ENCODE results near the gene CD72. TPM values are rescaled to one million over a fixed set of nuclear protein-coding genes. Genes with fewer than 3 reads are reported as not detected.
"Not testable (repeated sequence)": the region's sequence is repeated elsewhere in the genome, so short reads cannot be mapped to it uniquely, and the experiment has no call there.

CD72 gene
- polyA plus RNA-seq, 2 donors = 0.26 to 0.29 TPM

DNA sequence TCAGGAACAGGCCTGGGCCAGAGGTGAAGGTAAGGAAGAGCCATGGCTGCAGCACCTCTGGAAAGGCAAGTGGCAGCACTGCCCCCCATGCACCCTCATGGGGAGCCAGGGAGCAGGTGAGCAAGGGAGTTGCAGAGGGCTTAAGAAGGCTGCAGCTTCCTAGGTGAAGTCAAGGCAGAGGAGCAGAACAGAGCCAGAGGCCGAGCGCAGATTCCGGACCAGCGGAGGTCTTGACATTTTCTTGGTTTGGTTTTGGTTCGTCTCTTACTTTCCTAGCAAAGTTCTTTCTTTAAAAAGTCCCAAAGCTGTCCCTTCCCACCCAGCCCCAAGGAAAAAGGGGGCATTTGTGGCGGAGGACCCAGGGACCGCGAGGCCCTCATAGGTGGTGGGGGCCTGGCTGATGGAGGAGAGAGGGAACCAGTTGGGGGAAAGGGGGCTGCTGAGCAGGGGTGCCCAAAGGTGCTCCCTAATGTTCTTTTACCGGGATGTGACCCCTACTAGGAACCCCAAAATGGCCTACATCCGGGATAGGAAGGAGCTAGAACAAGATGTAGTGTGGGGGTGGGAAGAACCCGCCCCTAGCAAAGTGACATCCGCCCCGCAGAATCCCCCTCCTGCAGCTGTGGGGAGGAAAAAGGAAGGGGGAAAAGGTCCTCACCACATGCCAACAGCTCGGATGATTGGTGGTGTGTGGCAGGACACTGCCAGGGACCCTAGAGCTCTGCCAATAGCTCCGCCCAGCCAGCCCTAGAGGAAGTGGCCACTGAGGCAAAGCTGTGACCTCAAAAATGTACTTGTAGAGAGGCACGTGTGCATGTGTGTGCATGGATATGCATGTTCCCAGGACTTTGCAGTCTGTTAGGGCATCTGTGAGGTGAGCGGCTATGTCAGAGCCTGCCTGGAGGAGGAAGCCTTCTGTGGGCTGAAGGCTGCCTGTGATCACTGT, 914 bp upstream of the CD72 start:
- 85 to 86% methylated on average over 17 of the region's 17 CpGs for WGBS, 2 donors
- Histone ChIP-seq H3K4me1 (ENCODE audit: control insufficient read depth in 2 of 2, insufficient read depth in 2 of 2, low read length in 1 of 2) (peaks cover 0 to 6% of the 10 kb centered on the region in 2 donors), H3K9me3 (ENCODE audit: control insufficient read depth in 2 of 2, insufficient read depth in 1 of 2, low read depth in 1 of 2, low read length in 1 of 2) (no peaks in the 10 kb centered on the region), H3K27me3 (ENCODE audit: control insufficient read depth in 1 of 2, insufficient read depth in 2 of 2, low read length in 2 of 2) (no peaks in the 10 kb centered on the region), H3K36me3 (ENCODE audit: control insufficient read depth in 2 of 2, insufficient read depth in 2 of 2, low read length in 1 of 2) (no peaks in the 10 kb centered on the region), H3K4me3 (ENCODE audit: low read depth in 1 of 2, low read length in 2 of 2) (no peak overlapping the region), H3K27ac (ENCODE audit: low read depth in 2 of 2, low read length in 1 of 2) (peak overlapping the region in 1 of 2 donors; percentile 21)

DNA sequence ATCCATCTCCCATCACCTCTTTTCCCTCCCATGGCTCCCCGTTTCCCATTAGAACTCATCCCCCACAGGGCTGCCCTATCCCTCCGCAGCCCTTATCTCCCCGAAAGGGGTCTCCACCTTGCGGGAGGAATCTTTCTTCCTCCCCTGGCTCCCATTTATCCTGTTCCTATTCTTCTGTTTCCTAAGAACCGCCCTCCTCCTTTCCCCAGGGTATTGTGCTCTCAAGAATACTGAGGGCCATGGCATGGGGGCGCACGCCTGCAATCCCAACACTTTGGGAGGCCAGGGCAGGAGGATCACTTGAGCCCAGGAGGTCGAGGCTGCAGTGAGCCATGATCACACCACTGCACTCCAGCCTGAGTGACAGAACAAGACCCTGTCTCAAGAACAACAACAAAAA, 665 bp downstream of the CD72 start:
- Histone ChIP-seq H3K27ac (ENCODE audit: low read depth in 2 of 2, low read length in 1 of 2) (peak overlapping the region in 1 of 2 donors; percentile 51), H3K36me3 (ENCODE audit: control insufficient read depth in 2 of 2, insufficient read depth in 2 of 2, low read length in 1 of 2) (no peaks in the 10 kb centered on the region), H3K4me3 (ENCODE audit: low read depth in 1 of 2, low read length in 2 of 2) (no peak overlapping the region), H3K4me1 (ENCODE audit: control insufficient read depth in 2 of 2, insufficient read depth in 2 of 2, low read length in 1 of 2) (peaks cover 0 to 6% of the 10 kb centered on the region in 2 donors), H3K27me3 (ENCODE audit: control insufficient read depth in 1 of 2, insufficient read depth in 2 of 2, low read length in 2 of 2) (no peaks in the 10 kb centered on the region), H3K9me3 (ENCODE audit: control insufficient read depth in 2 of 2, insufficient read depth in 1 of 2, low read depth in 1 of 2, low read length in 1 of 2) (no peaks in the 10 kb centered on the region)
- 75 to 81% methylated on average over 8 of the region's 8 CpGs for WGBS, 2 donors

DNA sequence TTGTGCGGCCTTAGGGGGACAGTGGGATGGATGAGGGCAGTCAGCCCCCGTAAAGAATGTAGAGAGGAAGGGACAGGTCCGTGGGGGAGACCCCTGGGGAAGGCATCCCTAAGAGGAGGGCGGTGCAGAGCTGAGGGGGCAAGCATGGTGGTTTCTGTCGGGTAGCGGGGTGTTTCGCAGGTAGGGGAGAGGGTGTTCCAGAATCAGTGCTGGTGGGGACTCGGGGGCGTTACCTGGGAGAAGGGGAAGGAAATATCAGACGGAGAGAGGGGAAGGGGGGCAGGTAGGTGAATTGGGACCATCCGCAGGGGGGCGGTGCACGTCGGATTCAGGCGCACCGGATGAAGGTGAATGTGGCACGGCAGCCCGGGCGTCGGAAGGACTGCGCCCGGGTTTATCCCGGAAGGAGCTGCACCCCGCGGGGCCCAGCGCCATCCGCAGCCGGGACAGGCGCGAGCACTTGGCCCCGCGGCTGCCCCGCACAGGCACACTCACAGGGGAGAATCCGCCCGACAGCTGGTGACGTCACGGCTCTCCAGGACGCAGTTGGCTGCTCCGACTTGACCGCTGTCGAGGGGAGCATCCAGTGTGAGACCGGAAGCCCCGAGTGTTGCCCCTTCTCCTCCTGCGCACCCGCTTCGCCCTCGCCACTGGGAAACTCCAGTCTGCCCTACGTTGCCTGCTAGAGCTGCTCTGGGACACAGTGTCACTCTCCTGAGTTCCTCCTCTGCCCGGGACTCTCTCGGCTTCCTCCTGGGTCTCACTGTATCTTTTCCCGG, 1.3 kb downstream of the CD72 start:
- Histone ChIP-seq H3K4me3 (ENCODE audit: low read depth in 1 of 2, low read length in 2 of 2) (peak overlapping the region; percentile 21 to 38), H3K9me3 (ENCODE audit: control insufficient read depth in 2 of 2, insufficient read depth in 1 of 2, low read depth in 1 of 2, low read length in 1 of 2) (no peaks in the 10 kb centered on the region), H3K4me1 (ENCODE audit: control insufficient read depth in 2 of 2, insufficient read depth in 2 of 2, low read length in 1 of 2) (peaks cover 0 to 6% of the 10 kb centered on the region in 2 donors), H3K27me3 (ENCODE audit: control insufficient read depth in 1 of 2, insufficient read depth in 2 of 2, low read length in 2 of 2) (no peaks in the 10 kb centered on the region), H3K36me3 (ENCODE audit: control insufficient read depth in 2 of 2, insufficient read depth in 2 of 2, low read length in 1 of 2) (no peaks in the 10 kb centered on the region), H3K27ac (ENCODE audit: low read depth in 2 of 2, low read length in 1 of 2) (peak overlapping the region in 1 of 2 donors; percentile 51)
- 11 to 15% methylated on average over 27 to 51 of the region's 51 CpGs for WGBS, 2 donors

DNA sequence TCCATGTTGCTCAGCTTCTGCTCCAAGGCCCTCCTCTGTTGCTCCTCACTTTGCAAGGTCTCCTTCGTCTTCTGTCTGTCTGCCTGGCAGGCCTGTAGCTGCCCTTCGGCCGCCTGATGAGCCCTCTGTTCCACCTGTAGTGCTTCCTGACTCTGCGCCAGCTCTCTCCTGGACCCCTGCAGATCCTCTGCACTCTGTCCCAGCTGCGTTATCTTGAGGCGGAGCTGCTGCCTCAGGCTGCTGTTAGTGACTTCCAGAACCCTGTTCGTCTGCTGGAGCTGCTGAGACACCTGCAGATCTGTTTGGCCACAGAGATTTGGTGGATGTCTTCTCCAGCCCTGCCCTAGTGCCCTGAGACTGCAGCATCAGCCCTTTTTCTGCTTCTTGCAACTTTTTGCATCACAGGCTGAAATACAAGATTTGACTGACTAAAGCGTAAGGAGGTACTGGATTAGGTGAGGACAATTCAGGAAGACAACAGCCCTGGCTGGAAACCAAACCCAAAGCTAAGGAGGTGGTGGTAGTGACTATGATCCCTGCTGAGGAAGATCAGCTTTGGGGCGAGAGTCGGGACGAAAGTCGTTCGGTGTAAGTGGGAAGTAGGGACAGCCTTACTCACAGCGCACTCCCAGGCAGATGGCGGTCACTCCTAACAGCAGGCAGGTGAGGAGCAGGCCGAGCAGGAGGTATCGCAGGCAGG, 2.1 kb downstream of the CD72 start:
- no peak overlapping the region for H3K27ac ChIP-seq (ENCODE audit: low read depth in 2 of 2, low read length in 1 of 2)
- H3K4me1 ChIP-seq (ENCODE audit: control insufficient read depth in 2 of 2, insufficient read depth in 2 of 2, low read length in 1 of 2) = peaks cover 0 to 6% of the 10 kb centered on the region in 2 donors
- 86 to 87% methylated on average over 17 of the region's 17 CpGs for WGBS, 2 donors
- H3K9me3 ChIP-seq (ENCODE audit: control insufficient read depth in 2 of 2, insufficient read depth in 1 of 2, low read depth in 1 of 2, low read length in 1 of 2) = no peaks in the 10 kb centered on the region
- H3K27me3 ChIP-seq (ENCODE audit: control insufficient read depth in 1 of 2, insufficient read depth in 2 of 2, low read length in 2 of 2) = no peaks in the 10 kb centered on the region
- no peak overlapping the region for H3K4me3 ChIP-seq (ENCODE audit: low read depth in 1 of 2, low read length in 2 of 2)
- no peaks in the 10 kb centered on the region for H3K36me3 ChIP-seq (ENCODE audit: control insufficient read depth in 2 of 2, insufficient read depth in 2 of 2, low read length in 1 of 2)

DNA sequence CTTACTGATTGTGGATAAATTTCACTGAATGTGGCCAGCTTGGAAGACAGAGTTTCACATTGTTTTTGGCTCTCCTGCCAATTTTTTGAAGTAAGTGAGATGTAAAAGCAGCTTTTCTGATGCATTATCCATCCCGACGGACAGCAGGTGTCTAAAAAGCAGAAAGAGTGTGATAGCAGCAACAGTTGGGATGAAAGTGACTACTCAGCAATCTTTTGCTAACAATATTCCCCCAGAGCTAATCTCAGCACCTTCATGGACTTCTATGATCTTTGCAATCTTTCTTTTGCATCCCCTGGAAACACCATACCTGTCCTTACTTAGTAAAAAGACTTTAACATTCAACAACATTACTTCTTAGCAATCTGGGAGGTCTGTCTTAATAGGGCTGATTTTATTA, 5.4 kb downstream of the CD72 start:
- 94 to 96% methylated on average over 2 of the region's 2 CpGs for WGBS, 2 donors
- peaks cover 0 to 6% of the 10 kb centered on the region in 2 donors for H3K4me1 ChIP-seq (ENCODE audit: control insufficient read depth in 2 of 2, insufficient read depth in 2 of 2, low read length in 1 of 2)
- H3K4me3 ChIP-seq (ENCODE audit: low read depth in 1 of 2, low read length in 2 of 2) = no peak overlapping the region
- H3K9me3 ChIP-seq (ENCODE audit: control insufficient read depth in 2 of 2, insufficient read depth in 1 of 2, low read depth in 1 of 2, low read length in 1 of 2) = no peaks in the 10 kb centered on the region
- H3K36me3 ChIP-seq (ENCODE audit: control insufficient read depth in 2 of 2, insufficient read depth in 2 of 2, low read length in 1 of 2) = peaks cover 0 to 17% of the 10 kb centered on the region in 2 donors
- no peaks in the 10 kb centered on the region for H3K27me3 ChIP-seq (ENCODE audit: control insufficient read depth in 1 of 2, insufficient read depth in 2 of 2, low read length in 2 of 2)
- no peak overlapping the region for H3K27ac ChIP-seq (ENCODE audit: low read depth in 2 of 2, low read length in 1 of 2)

DNA sequence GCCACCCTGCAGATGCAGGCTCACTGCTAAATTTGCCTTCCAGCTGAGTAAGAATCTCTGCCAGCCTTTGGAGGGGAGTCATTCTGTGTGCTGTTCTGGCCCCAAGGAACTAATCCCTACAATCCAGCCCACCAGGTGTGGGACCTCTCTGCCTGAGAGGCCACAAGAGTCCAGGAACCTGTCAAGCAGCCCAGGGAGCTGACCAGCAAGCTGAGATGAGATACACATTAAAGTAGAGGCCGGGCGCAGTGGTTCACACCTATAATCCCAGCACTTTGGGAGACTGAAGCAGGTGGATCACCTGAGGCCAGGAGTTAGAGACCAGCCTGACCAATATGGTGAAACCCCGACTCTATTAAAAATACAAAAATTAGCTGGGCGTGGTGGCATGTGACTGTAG, 6.1 kb downstream of the CD72 start:
- H3K4me3 ChIP-seq (ENCODE audit: low read depth in 1 of 2, low read length in 2 of 2); H3K4me1 ChIP-seq (ENCODE audit: control insufficient read depth in 2 of 2, insufficient read depth in 2 of 2, low read length in 1 of 2); H3K9me3 ChIP-seq (ENCODE audit: control insufficient read depth in 2 of 2, insufficient read depth in 1 of 2, low read depth in 1 of 2, low read length in 1 of 2); H3K27ac ChIP-seq (ENCODE audit: low read depth in 2 of 2, low read length in 1 of 2); H3K27me3 ChIP-seq (ENCODE audit: control insufficient read depth in 1 of 2, insufficient read depth in 2 of 2, low read length in 2 of 2): not testable (repeated sequence)
- WGBS, 2 donors = 94% methylated on average over 4 of the region's 4 CpGs
- H3K36me3 ChIP-seq (ENCODE audit: control insufficient read depth in 2 of 2, insufficient read depth in 2 of 2, low read length in 1 of 2) = peaks cover 0 to 21% of the 10 kb centered on the region in 2 donors

GRCh38 chr9:35611230-35611797, 6.9 kb downstream of the CD72 start:
- peaks cover 0 to 5% of the 10 kb centered on the region in 2 donors for H3K4me1 ChIP-seq (ENCODE audit: control insufficient read depth in 2 of 2, insufficient read depth in 2 of 2, low read length in 1 of 2)
- H3K4me3 ChIP-seq (ENCODE audit: low read depth in 1 of 2, low read length in 2 of 2) = no peak overlapping the region
- H3K9me3 ChIP-seq (ENCODE audit: control insufficient read depth in 2 of 2, insufficient read depth in 1 of 2, low read depth in 1 of 2, low read length in 1 of 2) = no peaks in the 10 kb centered on the region
- WGBS, 2 donors = 19 to 20% methylated on average over 8 of the region's 8 CpGs
- no peak overlapping the region for H3K27ac ChIP-seq (ENCODE audit: low read depth in 2 of 2, low read length in 1 of 2)
- H3K27me3 ChIP-seq (ENCODE audit: control insufficient read depth in 1 of 2, insufficient read depth in 2 of 2, low read length in 2 of 2) = no peaks in the 10 kb centered on the region
- peaks cover 0 to 21% of the 10 kb centered on the region in 2 donors for H3K36me3 ChIP-seq (ENCODE audit: control insufficient read depth in 2 of 2, insufficient read depth in 2 of 2, low read length in 1 of 2)

DNA sequence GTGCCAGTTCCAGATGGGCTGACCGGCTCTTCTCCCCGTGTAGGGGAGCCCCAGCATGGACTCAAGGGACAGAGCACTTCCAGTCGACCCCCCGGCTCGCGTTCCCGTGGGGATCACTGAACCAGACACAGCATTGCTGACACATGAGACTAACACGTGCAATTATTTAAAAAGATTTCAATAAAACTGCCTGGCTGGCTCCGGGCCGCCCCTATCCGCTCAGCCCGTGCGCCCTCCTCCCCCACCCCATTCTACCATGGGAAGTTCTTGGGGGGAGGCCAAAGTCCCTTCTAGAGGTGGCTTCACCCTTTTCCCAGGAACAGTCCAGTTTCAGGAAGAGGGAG, 8.4 kb downstream of the CD72 start:
- H3K4me3 ChIP-seq (ENCODE audit: low read depth in 1 of 2, low read length in 2 of 2) = no peak overlapping the region
- no peak overlapping the region for H3K27ac ChIP-seq (ENCODE audit: low read depth in 2 of 2, low read length in 1 of 2)
- H3K9me3 ChIP-seq (ENCODE audit: control insufficient read depth in 2 of 2, insufficient read depth in 1 of 2, low read depth in 1 of 2, low read length in 1 of 2) = no peaks in the 10 kb centered on the region
- H3K36me3 ChIP-seq (ENCODE audit: control insufficient read depth in 2 of 2, insufficient read depth in 2 of 2, low read length in 1 of 2) = peaks cover 0 to 21% of the 10 kb centered on the region in 2 donors
- 82 to 83% methylated on average over 13 of the region's 13 CpGs for WGBS, 2 donors
- H3K27me3 ChIP-seq (ENCODE audit: control insufficient read depth in 1 of 2, insufficient read depth in 2 of 2, low read length in 2 of 2) = no peaks in the 10 kb centered on the region
- peaks cover 0 to 6% of the 10 kb centered on the region in 2 donors for H3K4me1 ChIP-seq (ENCODE audit: control insufficient read depth in 2 of 2, insufficient read depth in 2 of 2, low read length in 1 of 2)

Measured in esophagus (tissue), 2 donors.